Measurements from ENCODE around the gene SNX30.

Gene SNX30

DNA sequence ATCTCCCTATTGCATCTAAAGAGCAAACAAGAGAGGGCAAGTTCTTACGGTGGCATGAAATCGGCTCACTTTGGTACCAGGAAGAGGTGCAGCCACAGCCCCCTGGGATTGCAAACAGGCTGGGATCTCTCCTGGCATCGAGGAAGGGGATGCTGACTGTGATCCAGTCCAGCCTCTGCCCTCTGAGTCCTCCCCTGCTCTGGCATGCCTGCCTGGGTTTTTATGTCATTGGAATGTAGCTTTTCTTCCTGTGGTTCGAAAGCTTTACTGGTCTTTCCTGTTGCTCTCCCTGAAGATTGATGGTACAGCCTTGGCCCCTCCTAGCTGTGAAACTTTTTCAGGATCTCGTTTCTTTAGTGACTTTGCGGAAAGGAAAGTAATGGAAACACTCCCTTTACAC is 133.5 kb downstream of the SNX30 start:
- Histone ChIP-seq H3K4ac (ENCODE audit: low read depth, low read length) (no peak overlapping the region), H3K36me3 (ENCODE audit: control insufficient read depth in 1 of 2, insufficient read depth in 2 of 2, low read length in 2 of 2) (no peaks in the 10 kb centered on the region), H3K23ac (ENCODE audit: low read length) (no peak overlapping the region)

DNA sequence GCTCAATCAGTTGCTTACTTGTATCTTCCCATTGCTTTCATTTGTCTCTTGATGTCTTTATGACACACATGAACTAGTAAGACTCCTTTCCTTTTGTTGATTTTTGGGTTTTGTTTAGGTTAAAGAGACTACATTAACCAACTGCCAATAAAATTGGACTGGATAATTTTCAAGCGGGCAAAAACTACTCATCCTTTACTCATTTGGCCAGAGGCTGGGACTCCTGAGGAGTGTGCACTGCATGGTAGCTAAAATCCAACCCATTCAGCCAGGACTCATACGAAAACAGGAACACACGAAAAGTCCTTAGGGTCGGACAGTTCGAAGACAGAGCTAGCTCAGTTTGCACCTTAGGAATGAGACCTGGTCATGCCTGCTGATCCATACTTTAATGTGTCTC is 134.2 kb downstream of the SNX30 start:
- Histone ChIP-seq H3K27ac (ENCODE audit: low read depth, low read length) (no peak overlapping the region), H3K4ac (ENCODE audit: low read depth, low read length) (no peak overlapping the region), H3K23ac (ENCODE audit: low read length) (no peak overlapping the region), H3K18ac (ENCODE audit: low read length) (no peak overlapping the region), H3K4me2 (ENCODE audit: low read length) (no peak overlapping the region), H3K27me3 (ENCODE audit: insufficient read depth, low read length) (peaks cover under 1% of the 10 kb centered on the region), H2AFZ (ENCODE audit: insufficient read depth, low read length, poor library complexity) (no peak overlapping the region), H2AK5ac (ENCODE audit: low read length) (no peak overlapping the region), H3K4me3 (ENCODE audit: low read depth, low read length) (no peak overlapping the region), H3K9me3 (ENCODE audit: insufficient read depth, low read depth, low read length) (peaks cover 2% of the 10 kb centered on the region), H3K4me1 (ENCODE audit: control insufficient read depth in 1 of 2, insufficient read depth in 2 of 2, low read length in 2 of 2) (peaks cover 8 to 14% of the 10 kb centered on the region in 2 experiments), H2BK12ac (ENCODE audit: low read length) (no peak overlapping the region), H3K36me3 (ENCODE audit: control insufficient read depth in 1 of 2, insufficient read depth in 2 of 2, low read length in 2 of 2) (no peaks in the 10 kb centered on the region), H4K12ac (ENCODE audit: low read depth, low read length) (no peak overlapping the region), H3K9ac (ENCODE audit: low read length) (no peak overlapping the region), H3K14ac (ENCODE audit: low read length) (no peak overlapping the region), H2BK5ac (ENCODE audit: low read depth, low read length, poor library complexity) (no peak overlapping the region), H4K8ac (ENCODE audit: low read depth, low read length) (no peak overlapping the region), H3K79me2 (ENCODE audit: control insufficient read depth, insufficient read depth, low read length, poor library complexity) (no peaks in the 10 kb centered on the region), H2BK120ac (ENCODE audit: insufficient read depth, low read length, poor library complexity) (no peak overlapping the region), H4K91ac (ENCODE audit: low read depth, low read length) (no peak overlapping the region), H3K79me1 (ENCODE audit: low read length) (no peaks in the 10 kb centered on the region)
- DNase-seq: no peak
- no CpG with 5 or more reads among the region's 5 CpGs for WGBS (ENCODE audit: extremely low coverage, insufficient coverage, insufficient read length)

More for the DNA sequence above, 133.5 kb downstream of the SNX30 start:
- Histone ChIP-seq H4K8ac (ENCODE audit: low read depth, low read length) (no peak overlapping the region), H3K4me1 (ENCODE audit: control insufficient read depth in 1 of 2, insufficient read depth in 2 of 2, low read length in 2 of 2) (peaks cover 8 to 14% of the 10 kb centered on the region in 2 experiments), H2BK120ac (ENCODE audit: insufficient read depth, low read length, poor library complexity) (no peak overlapping the region), H2BK12ac (ENCODE audit: low read length) (no peak overlapping the region), H3K4me2 (ENCODE audit: low read length) (peak overlapping the region; percentile 33), H4K91ac (ENCODE audit: low read depth, low read length) (no peak overlapping the region), H3K14ac (ENCODE audit: low read length) (no peak overlapping the region), H2AK5ac (ENCODE audit: low read length) (no peak overlapping the region), H3K79me2 (ENCODE audit: control insufficient read depth, insufficient read depth, low read length, poor library complexity) (no peaks in the 10 kb centered on the region), H3K27ac (ENCODE audit: low read depth, low read length) (peak overlapping the region; percentile 23), H3K18ac (ENCODE audit: low read length) (no peak overlapping the region), H3K27me3 (ENCODE audit: insufficient read depth, low read length) (no peaks in the 10 kb centered on the region), H3K79me1 (ENCODE audit: low read length) (no peaks in the 10 kb centered on the region), H3K4me3 (ENCODE audit: low read depth, low read length) (no peak overlapping the region), H3K9ac (ENCODE audit: low read length) (no peak overlapping the region), H2BK5ac (ENCODE audit: low read depth, low read length, poor library complexity) (no peak overlapping the region), H4K12ac (ENCODE audit: low read depth, low read length) (no peak overlapping the region), H3K9me3 (ENCODE audit: insufficient read depth, low read depth, low read length) (peaks cover 1% of the 10 kb centered on the region), H2AFZ (ENCODE audit: insufficient read depth, low read length, poor library complexity) (no peak overlapping the region)
- WGBS (ENCODE audit: extremely low coverage, insufficient coverage, insufficient read length): no CpG with 5 or more reads among the region's 6 CpGs
- peak; percentile 20 to 70 for DNase-seq

DNA sequence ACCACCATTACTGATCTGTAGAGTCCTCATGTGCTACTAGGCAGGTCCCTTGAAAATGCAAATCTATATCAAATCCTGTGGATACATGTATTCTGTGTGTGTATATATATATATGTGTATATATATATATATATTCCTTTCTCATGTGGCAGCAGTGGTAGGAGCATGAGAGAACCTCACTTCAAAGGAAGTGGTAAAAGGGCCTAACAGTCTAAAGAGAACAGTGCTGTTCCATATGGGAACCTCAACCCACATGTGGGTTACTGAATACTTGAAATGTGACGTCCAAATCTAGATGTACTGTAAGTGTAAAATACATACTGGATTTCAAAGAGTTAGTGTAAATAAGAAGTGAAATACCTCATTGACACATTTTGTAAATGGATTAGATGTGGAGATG is 134.8 kb downstream of the SNX30 start:
- no peak overlapping the region for H3K4ac ChIP-seq (ENCODE audit: low read depth, low read length)
- no peak overlapping the region for H2BK5ac ChIP-seq (ENCODE audit: low read depth, low read length, poor library complexity)
- no peak overlapping the region for H3K18ac ChIP-seq (ENCODE audit: low read length)
- no peak overlapping the region for H4K12ac ChIP-seq (ENCODE audit: low read depth, low read length)
- WGBS (ENCODE audit: extremely low coverage, insufficient coverage, insufficient read length): no CpG with 5 or more reads among the region's 1 CpG
- DNase-seq: no peak
- H2AFZ ChIP-seq (ENCODE audit: insufficient read depth, low read length, poor library complexity): no peak overlapping the region
- no peak overlapping the region for H3K23ac ChIP-seq (ENCODE audit: low read length)
- H4K8ac ChIP-seq (ENCODE audit: low read depth, low read length): no peak overlapping the region
- no peaks in the 10 kb centered on the region for H3K79me1 ChIP-seq (ENCODE audit: low read length)
- H3K4me1 ChIP-seq (ENCODE audit: control insufficient read depth in 1 of 2, insufficient read depth in 2 of 2, low read length in 2 of 2): peaks cover 8 to 15% of the 10 kb centered on the region in 2 experiments
- H3K36me3 ChIP-seq (ENCODE audit: control insufficient read depth in 1 of 2, insufficient read depth in 2 of 2, low read length in 2 of 2): no peaks in the 10 kb centered on the region
- H3K14ac ChIP-seq (ENCODE audit: low read length): no peak overlapping the region
- no peak overlapping the region for H2AK5ac ChIP-seq (ENCODE audit: low read length)
- H3K9ac ChIP-seq (ENCODE audit: low read length): no peak overlapping the region
- H3K79me2 ChIP-seq (ENCODE audit: control insufficient read depth, insufficient read depth, low read length, poor library complexity): no peaks in the 10 kb centered on the region
- H4K91ac ChIP-seq (ENCODE audit: low read depth, low read length): no peak overlapping the region
- no peak overlapping the region for H3K4me2 ChIP-seq (ENCODE audit: low read length)
- H3K27ac ChIP-seq (ENCODE audit: low read depth, low read length): no peak overlapping the region
- no peak overlapping the region for H3K4me3 ChIP-seq (ENCODE audit: low read depth, low read length)
- H2BK120ac ChIP-seq (ENCODE audit: insufficient read depth, low read length, poor library complexity): no peak overlapping the region
- no peak overlapping the region for H2BK12ac ChIP-seq (ENCODE audit: low read length)
- peaks cover 5% of the 10 kb centered on the region for H3K27me3 ChIP-seq (ENCODE audit: insufficient read depth, low read length)
- H3K9me3 ChIP-seq (ENCODE audit: insufficient read depth, low read depth, low read length): peaks cover 6% of the 10 kb centered on the region

DNA sequence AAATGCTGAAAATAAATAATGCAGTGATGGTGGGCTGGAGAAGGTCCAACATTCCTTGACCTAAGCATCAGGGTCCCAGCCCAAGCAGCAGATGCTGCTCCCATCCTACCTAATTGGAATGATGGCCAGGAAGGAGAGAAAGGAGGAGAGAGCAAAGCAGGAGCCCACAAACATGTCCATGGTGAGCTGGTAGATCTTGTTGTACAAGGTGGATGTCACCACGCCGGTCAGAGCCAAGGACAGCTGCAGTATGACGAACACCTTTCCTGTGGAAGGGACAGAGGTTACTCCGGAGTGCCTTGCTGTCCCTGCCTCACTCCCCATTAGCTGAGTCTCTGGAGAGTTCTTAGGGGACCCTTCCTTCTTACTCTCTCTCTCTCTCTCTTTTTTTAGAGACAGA is 135.8 kb downstream of the SNX30 start:
- no peak overlapping the region for H3K18ac ChIP-seq (ENCODE audit: low read length)

More for the DNA sequence above, 135.8 kb downstream of the SNX30 start:
- no peak overlapping the region for H2BK5ac ChIP-seq (ENCODE audit: low read depth, low read length, poor library complexity)
- no peak overlapping the region for H2AK5ac ChIP-seq (ENCODE audit: low read length)
- no peak overlapping the region for H3K23ac ChIP-seq (ENCODE audit: low read length)
- WGBS (ENCODE audit: extremely low coverage, insufficient coverage, insufficient read length): no CpG with 5 or more reads among the region's 4 CpGs
- H3K27ac ChIP-seq (ENCODE audit: low read depth, low read length): no peak overlapping the region
- no peak overlapping the region for H4K8ac ChIP-seq (ENCODE audit: low read depth, low read length)
- DNase-seq: no peak
- no peak overlapping the region for H3K4me3 ChIP-seq (ENCODE audit: low read depth, low read length)
- no peak overlapping the region for H4K91ac ChIP-seq (ENCODE audit: low read depth, low read length)
- H3K4me1 ChIP-seq (ENCODE audit: control insufficient read depth in 1 of 2, insufficient read depth in 2 of 2, low read length in 2 of 2): peaks cover 15 to 19% of the 10 kb centered on the region in 2 experiments
- H2BK120ac ChIP-seq (ENCODE audit: insufficient read depth, low read length, poor library complexity): no peak overlapping the region
- H3K9ac ChIP-seq (ENCODE audit: low read length): no peak overlapping the region
- no peak overlapping the region for H2BK12ac ChIP-seq (ENCODE audit: low read length)
- no peak overlapping the region for H2AFZ ChIP-seq (ENCODE audit: insufficient read depth, low read length, poor library complexity)
- H3K4me2 ChIP-seq (ENCODE audit: low read length): no peak overlapping the region
- H3K14ac ChIP-seq (ENCODE audit: low read length): no peak overlapping the region
- H3K27me3 ChIP-seq (ENCODE audit: insufficient read depth, low read length): peaks cover 12% of the 10 kb centered on the region
- H4K12ac ChIP-seq (ENCODE audit: low read depth, low read length): no peak overlapping the region
- no peaks in the 10 kb centered on the region for H3K79me2 ChIP-seq (ENCODE audit: control insufficient read depth, insufficient read depth, low read length, poor library complexity)
- H3K4ac ChIP-seq (ENCODE audit: low read depth, low read length): no peak overlapping the region
- H3K36me3 ChIP-seq (ENCODE audit: control insufficient read depth in 1 of 2, insufficient read depth in 2 of 2, low read length in 2 of 2): no peaks in the 10 kb centered on the region
- H3K79me1 ChIP-seq (ENCODE audit: low read length): no peaks in the 10 kb centered on the region
- H3K9me3 ChIP-seq (ENCODE audit: insufficient read depth, low read depth, low read length): peaks cover 5% of the 10 kb centered on the region
